GM19099 (cell line): ENCODE data around the gene CBX2.

Experiments used
- POLR2A ChIP-seq: IDR thresholded peaks from 3 replicates; pipeline ENCODE4 v1.6.1; 2011; ENCODE audit warnings: low read depth; ENCODE audit not compliant: insufficient read length; ENCODE audit errors: extremely low read depth

Gene CBX2

DNA sequence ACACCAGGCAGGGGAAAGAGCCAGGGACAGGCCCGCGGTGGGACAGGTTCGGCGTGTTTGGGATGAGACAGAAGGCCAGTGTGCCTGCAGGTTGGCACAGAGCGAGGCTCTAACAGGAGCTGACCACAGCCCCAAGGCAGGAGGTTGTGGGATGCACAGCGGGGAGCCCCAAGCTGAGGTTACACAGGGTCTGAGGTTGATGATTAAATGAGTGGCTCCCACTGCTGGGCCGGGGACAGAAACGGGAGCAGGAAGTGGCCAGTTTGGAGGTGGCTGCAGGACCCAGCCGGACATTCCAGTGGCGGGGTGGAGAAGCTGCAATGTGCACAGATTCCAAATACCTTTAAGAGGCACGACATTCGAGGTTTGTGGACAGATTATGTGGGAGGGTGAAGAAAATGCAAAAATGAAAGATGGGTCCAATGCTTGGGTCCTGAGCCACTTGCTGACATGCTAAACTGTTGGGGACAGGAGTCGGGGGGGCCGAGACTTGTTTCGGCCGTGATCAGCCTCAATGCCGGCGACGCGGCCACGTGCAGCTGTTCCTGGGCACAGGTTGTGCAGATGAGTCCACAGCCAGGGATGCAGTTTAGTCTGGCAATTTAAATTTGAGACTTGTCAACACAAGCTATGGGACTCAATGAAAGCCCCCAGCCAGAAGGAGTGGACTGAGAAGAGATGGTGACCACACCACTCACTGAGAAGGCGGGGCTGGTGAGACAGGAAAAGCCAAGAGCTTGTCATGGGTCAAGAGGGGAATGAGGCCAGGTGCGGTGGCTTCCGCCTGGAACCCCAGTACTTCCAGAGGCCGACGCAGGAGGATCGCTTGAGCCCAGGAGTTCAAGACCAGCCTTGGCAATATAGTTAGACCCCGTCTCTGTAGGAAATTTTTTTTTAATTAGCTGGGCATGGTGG is 38.5 kb upstream of the CBX2 start:
- TF ChIP-seq POLR2A = no peak

DNA sequence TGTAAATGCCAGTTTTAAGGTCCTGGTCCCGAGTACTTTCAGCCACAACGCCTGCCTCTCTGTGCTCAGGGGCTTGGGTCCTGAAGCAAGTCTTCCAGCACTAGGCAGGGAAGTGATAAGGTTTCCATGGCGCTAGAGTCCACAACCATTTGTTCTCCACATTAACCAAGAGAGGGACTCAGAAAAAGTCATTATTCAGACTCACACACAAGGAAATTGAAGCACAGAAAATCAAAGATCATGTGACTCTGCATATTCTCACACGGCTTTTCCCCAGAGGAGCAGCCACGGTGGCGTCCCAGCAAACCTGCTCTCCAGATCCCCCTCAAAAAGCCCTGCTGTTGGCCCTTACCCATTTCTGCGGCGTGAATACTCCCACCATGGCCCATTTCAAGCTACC is 37.5 kb upstream of the CBX2 start:
- no peak for TF ChIP-seq POLR2A

DNA sequence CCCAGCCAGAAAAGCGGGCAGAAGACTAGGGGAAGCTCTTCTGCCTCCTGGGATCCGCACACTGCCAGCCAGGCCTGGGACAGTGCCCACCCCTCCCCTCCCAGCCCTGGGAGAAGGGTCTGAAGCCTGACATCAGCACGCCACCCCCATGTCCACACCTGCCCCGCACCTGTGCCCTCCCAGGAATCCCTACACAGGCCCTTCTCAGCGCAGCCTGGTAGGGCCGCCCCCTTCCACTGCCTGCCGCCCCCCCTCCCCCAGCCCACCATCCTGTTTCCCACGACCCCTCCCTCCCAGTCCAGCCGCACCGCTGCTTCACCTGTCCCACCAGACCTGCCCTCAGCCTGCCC is 36.6 kb upstream of the CBX2 start:
- TF ChIP-seq POLR2A = no peak

DNA sequence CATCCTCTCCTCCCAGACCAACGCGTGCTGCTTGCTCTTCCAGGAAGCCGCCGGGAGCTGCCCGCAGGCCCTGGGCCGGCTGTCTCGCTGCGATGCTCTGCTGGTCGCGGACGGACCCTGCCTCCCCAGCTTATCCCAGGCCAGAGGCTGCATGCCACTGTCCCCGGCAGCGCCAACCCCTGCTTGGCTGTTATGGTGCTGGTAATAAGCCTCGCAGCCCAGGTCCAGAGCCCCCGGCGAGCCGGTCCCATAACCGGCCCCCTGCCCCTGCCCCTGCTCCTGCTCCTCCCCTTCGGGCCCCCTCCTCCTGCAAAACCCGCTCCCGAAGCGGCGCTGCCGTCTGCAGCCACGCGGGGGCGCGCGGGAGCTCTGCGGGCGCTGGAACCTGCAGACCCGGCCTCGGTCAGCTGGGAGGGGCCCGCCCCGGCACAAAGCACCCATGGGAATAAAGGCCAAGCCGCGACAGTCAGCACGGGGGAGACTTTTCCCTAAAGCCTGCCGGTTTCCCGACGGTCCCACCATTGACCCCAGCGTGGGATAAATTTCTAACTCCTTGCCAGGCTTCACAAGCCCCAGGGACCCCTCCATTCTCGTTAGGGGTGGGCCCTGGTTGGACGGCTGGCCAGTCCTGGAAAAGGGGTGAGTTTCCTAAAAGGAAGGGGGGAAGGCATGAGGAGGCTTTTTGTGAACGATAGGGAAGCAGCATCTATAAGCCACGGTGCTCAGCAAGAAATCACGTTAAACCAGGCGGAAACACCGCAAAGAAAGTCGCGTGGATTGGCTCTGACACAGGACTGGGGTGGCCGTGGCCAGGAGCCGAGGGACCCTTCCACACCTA is 36.0 kb upstream of the CBX2 start:
- no peak for TF ChIP-seq POLR2A

DNA sequence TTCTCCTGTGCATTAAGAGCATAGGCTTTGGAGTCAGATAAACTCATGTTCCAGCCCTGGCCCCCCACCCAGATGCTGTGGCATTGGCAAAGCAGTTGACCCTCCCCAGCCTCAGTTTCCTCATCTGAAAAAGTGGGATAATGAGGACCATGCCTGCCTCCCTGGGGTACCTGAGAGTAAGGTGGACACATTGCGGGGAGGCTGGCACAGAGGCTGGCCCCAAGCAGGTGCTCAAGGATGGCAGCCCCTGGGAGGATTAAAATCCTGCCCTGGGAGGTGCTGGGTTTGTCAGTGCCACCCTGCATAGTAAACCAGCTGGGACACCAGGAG is 35.4 kb upstream of the CBX2 start:
- no peak for TF ChIP-seq POLR2A

DNA sequence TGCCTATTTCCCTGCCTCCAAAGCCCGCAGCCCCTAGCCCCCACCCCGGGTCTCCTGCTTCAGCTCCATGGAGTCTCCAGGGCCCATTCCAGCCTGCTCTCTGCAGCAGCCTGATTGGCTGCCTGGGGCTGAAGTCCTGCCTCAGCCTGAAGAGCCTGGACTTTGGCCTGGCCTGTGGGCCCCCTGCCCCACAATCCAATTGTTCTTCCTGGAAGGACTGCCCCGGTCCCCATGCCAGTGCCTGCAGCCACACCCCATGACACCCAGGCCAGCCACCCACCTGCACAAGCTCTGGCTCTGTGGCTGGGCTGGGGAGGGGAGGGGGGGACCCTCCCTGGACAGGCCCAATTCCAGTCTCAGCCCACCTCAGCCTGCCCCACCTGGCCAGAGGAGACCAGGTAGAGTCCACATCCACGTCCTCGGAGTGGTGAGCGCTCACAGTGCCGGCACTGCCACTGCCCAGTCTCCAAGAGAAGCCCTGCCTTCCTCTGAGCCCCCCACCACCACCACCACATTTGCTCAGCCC is 34.9 kb upstream of the CBX2 start:
- no peak for TF ChIP-seq POLR2A

DNA sequence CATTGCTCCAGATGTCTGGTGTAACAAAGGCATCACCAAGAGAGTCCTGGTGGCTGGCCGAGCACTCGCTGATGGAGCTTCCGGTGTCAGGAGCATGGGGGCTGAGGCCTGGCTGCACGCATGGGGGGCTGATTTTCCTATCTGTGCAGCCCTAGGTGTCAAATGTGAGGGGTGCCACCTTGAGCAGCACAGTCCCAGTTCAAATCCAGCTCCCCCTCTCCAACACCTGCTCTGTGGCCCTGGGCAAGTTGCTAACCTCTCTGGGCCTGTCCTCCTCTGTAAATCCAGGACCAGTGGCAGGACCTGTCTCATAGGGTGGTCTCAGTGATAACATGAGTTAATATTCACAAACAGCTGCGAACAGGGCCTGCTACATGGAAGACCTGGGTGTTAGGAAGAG is 34.3 kb upstream of the CBX2 start:
- no peak for TF ChIP-seq POLR2A

DNA sequence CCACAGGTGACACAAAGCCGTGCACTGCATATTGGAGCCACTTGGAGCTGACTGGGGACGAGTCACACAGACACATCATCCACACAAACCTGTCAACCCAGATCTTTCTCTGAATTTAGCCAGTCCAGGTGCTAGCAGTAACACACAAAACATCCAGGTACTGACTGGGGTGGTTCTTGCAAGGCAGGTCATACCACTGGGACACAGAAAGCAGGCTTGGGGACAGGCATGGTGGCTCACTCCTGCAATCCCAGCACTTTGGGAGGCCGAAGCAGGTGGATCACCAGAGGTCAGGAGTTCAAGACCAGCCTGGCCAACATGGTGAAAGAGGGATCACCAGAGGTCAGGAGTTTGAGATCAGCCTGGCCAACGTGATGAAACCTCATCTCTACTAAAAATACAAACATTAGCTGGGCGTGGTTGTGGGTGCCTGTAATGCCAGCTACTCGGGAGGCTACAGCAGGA is 32.3 kb upstream of the CBX2 start:
- no peak for TF ChIP-seq POLR2A

DNA sequence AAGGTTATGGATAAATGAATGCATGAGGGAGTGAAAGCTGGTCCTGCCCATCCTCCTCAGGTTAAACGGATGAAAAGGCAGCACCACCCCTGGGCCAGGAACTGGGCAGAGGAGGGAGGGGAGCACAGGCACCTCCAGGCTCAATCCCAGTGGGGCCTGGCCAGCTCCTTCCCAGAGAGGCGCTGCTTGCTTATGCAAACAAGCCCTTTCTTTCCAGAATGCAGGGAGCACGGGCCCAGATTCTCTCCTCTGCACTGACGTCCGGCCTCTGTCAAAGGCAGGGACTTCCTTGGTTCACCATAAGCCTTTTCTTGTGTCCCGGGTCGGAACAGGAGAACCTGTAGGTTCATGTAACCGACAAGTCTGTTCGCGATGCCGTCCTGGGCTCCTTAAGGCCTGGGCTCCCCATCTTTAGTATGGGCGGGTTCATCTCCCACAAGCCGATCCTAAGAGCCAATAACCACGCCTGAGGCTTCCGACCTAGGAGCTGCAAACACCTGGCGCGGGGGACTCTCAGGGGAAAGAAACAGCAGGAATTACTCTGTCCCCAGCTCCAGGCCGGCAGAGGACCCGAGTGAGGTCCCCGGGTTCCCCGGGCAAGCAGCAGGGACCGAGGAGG is 30.9 kb upstream of the CBX2 start:
- TF ChIP-seq POLR2A = no peak

DNA sequence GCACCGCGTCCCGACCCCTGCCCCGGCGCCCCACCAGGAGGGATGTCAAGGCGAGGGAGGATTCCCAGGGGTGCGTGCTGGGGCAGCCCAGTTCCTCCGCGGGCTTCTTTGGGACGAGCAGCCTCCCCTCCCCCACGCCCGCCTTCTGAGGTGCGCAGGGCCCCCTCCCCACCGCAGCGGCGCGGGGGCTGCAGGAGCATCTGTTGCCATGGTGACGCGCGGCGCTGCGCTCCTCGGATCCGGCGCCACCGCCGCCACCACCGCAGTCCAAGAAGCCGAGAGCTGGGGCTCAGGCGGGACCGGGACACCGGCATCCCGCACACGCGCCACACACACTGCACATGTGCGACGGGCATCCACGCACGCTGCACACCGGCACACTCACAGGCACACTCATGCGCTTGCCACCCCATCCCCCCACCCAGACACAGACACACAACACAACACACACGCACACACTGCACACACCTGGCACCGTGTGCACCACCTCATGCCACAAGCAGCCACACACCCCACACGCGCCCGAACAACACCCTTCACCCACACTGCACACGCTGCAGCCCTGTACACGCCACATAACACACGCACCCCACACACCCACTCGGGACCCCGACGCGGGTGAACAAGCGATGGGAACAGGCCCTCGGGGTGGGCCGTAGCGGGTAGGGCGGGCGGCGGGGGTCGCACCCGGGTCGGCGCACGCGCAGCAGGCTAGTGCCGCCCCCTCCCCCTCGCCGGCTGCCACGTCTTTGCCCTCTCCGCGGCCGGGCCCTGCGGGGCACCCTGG is 30.2 kb upstream of the CBX2 start:
- no peak for TF ChIP-seq POLR2A

DNA sequence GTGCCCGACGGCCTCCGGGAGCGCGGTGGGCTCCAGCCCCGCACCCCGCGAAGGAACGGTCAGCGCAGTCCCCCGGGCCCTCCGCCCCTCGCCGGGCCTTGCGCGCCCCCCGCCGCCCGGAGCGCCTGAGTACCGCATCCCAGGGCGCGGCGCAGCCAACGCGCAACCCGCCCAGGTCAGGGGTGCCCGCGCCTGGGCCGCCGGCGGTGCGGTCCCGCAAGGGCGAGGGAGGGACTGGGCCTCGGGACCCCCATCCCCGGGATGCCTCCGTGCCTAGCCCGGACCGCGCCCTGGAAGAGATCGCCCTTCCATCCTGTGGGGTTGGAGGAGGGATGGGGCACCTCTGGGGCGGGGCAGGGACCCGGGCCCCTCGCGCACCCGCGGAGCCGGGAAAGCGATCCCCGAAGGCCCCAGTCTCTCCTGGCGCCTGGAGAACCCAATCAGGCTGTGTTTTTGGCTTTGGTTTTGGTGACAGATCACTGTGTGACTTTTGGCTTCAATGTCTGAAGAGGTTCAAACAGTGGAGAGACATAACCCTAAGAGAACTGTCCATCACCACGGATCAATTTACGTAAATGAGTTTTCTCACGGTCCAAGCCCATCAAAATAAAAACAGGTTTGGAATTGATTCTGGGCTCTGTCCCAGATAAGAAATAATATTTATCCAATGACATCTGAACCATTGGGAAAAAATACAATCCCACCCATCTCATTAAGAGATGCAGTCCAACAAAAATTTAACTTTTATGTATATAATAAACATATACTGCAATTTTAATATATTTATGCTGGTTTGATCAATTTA is 29.5 kb upstream of the CBX2 start:
- no peak for TF ChIP-seq POLR2A

DNA sequence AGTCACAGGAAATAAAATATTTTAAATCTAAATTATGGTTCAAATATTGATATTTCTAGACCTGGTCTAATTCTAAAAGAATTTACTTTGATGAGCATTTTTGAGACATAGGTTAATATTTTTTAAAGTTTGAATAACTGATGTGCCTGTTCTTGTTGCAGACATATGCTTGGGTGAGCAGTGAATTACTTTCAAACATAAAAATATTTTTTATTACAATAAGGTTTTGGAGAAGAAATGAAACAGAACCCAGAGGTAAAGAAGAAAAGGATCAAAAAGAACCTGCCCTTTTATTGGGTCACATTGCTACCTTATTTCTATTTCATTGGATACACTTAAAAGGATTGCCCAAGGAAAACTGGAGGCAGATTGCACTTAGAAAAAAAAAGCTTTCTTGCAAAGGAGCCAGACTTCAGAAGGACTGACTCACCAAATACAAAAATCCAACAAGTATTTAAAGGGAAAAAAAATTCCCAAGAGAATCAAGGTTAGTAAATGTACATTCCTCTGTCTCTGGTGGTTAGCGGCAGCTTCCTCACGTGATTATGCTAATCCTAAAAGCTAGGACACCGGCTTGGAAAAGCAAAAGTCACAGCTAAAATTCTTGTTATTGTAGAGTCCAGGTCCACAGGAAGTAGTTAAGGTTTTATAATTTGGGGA is 28.7 kb upstream of the CBX2 start:
- TF ChIP-seq POLR2A = no peak

DNA sequence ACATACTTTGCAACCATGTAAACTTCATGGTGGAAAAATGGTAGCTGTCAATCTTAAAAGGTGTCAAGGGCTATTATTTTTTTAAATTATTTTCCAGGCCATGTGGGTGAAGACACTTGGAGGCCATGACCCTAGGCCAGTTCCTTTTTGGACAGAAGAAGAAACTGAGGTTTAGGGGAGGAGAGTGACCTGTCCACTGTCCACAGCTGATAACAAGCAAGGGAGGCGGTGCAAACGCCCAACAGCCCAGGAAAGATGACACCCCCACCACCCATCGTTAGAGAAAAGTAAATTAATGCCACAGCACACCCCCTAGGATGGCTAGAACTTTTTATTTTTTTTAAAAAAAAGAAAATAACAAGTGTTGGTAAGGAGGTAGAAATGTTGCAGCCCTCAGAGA is 28.0 kb upstream of the CBX2 start:
- no peak for TF ChIP-seq POLR2A
